Measurements from ENCODE around the gene PKP2. TPM values are rescaled to one million over a fixed set of nuclear protein-coding genes. Genes with fewer than 3 reads are reported as not detected.

The PKP2 gene
- total and polyA plus RNA-seq, 2 of the 13 experiments (the other 11 are each of a cell fraction or from before 2014, with no cell fraction given): 15.1 to 25.3 TPM

- in situ Hi-C loops (cut with HindIII; ENCODE audit: extremely low pct_ligation_motif_present, low pct_unique_long_range_greater_than_20kb): loop anchor here (5.0 to 25.0 kb wide), 3 partner anchors 147 to 1267 kb away; partner anchors contain the start of gene ALG10
- Histone ChIP-seq H3K4me2 (ENCODE audit: low read depth, low read length) (peak overlapping the region; percentile 80), H3K4me1 (ENCODE audit: insufficient read depth, low read length) (peaks cover 30% of the 10 kb centered on the region), H3K27ac (ENCODE audit: extremely low read length, insufficient read depth, low read length) (peak overlapping the region; percentile 76), H3K79me2 (ENCODE audit: insufficient read depth, low read length) (peaks cover 29% of the 10 kb centered on the region), H3K4me3 (replicated peaks in 1 of 3; ENCODE audit: insufficient read depth in 1 of 3, low read depth in 2 of 3, low read length in 3 of 3) (peak overlapping the region; percentile 86 to 95 (median 91)), H3K9ac (ENCODE audit: insufficient read depth, low read depth, low read length) (peak overlapping the region; percentile 90), H3K27me3 (ENCODE audit: control insufficient read depth in 1 of 2, insufficient read depth in 2 of 2, low read length in 2 of 2) (no peaks in the 10 kb centered on the region; a peak in 1 of 5 replicates), H3K36me3 (replicated peaks in 1 of 2; ENCODE audit: control insufficient read depth in 1 of 2, insufficient read depth in 2 of 2, low read length in 2 of 2) (peaks cover 5 to 22% of the 10 kb centered on the region in 2 experiments; a peak in 4 of 5 replicates), H4K20me1 (ENCODE audit: insufficient read depth, low read length) (no peaks in the 10 kb centered on the region), H2AFZ (ENCODE audit: low read length) (peak overlapping the region; percentile 55), H3K9me3 (ENCODE audit: low read length) (no peaks in the 10 kb centered on the region)
- 0% methylated on average over 12 of the region's 40 CpGs for WGBS (ENCODE audit: low lambda C conversion rate)
- BruUV-seq (replicated peaks): TSS peak; percentile 85
- POLR2A ChIA-PET: interaction anchor here (0.7 to 2.0 kb wide), 15 partner anchors 11 to 1267 kb away, joined by 3 to 31 read pairs (median 3); partner anchors contain the start of genes ALG10, DNM1L, ETFBKMT and FGD4
- intact Hi-C loops (cut with micrococcal nuclease; ENCODE audit: unreplicated experiment): loop anchor here (1.0 to 10.0 kb wide), 4 partner anchors 110 to 1267 kb away; partner anchors contain the start of gene ALG10
- CTCF ChIA-PET (ENCODE audit: low intra/inter-chr PET ratio, low total read pairs): interaction anchor here (1.4 to 2.4 kb wide), 2 partner anchors 164 to 390 kb away, joined by 4 to 25 read pairs; no protein-coding TSS in a partner anchor
- DNase-seq (ENCODE audit: low spot score): peak; percentile 60
- no peak for FAIRE-seq
- peak; percentile 79 for ATAC-seq
- TF ChIP-seq ZNF709 (CRISPR knock-in tag; IDR thresholded peaks at IDR 0.05) (no peak; the same call in 1 of the 2 replicates), FOXO1 (CRISPR knock-in tag; IDR thresholded peaks at IDR 0.05) (no peak; the same call in 1 of the 2 replicates), ZNF276 (CRISPR knock-in tag; IDR thresholded peaks at IDR 0.05; ENCODE audit: low read depth) (no peak; the same call in 1 of the 2 replicates), HNF4A (CRISPR knock-in tag; IDR thresholded peaks at IDR 0.05) (no peak), CC2D1A (CRISPR knock-in tag; IDR thresholded peaks at IDR 0.05) (no peak), SMYD3 (CRISPR knock-in tag; IDR thresholded peaks at IDR 0.05) (no peak), ZSCAN22 (CRISPR knock-in tag; IDR thresholded peaks at IDR 0.05) (no peak), ZBTB39 (CRISPR knock-in tag; IDR thresholded peaks at IDR 0.05) (no peak; the same call in 1 of the 2 replicates), ZNF460 (CRISPR knock-in tag; IDR thresholded peaks at IDR 0.05; ENCODE audit: borderline replicate concordance) (no peak), ZBTB3 (CRISPR knock-in tag; IDR thresholded peaks at IDR 0.05; ENCODE audit: borderline replicate concordance, low read depth) (no peak), TERF1 (CRISPR knock-in tag; IDR thresholded peaks at IDR 0.05) (no peak), ZBTB49 (CRISPR knock-in tag; IDR thresholded peaks at IDR 0.05; ENCODE audit: borderline replicate concordance) (no peak), MED8 (CRISPR knock-in tag; IDR thresholded peaks at IDR 0.05; ENCODE audit: insufficient replicate concordance) (no peak), SMC3 (IDR thresholded peaks at IDR 0.05; ENCODE audit: low read length) (no peak; the same call in 1 of the 2 replicates), SNAI1 (CRISPR knock-in tag; IDR thresholded peaks at IDR 0.05; ENCODE audit: borderline replicate concordance) (no peak), HMG20A (CRISPR knock-in tag; IDR thresholded peaks at IDR 0.05; ENCODE audit: borderline replicate concordance) (no peak)
Observed at GRCh38 chr12:32755051-32755653, 141.4 kb downstream of the PKP2 start.
